Mesenchymal stem cell (in vitro differentiated cells and primary cell): ENCODE results near the gene HSP90AB1.

ENCODE experiments used
- DNase-seq: peaks from one replicate; pipeline ENCODE4 v3.0.0-alpha.2; 2013
- H2AFZ ChIP-seq: one replicate; pipeline ENCODE4 v1.6.1; 2013; ENCODE audit warnings: low read depth, mild to moderate bottlenecking, control low read depth, inconsistent platforms, low read length, moderate library complexity
- H2AK5ac ChIP-seq: 2 replicates; pipeline ENCODE4 v1.6.1; 2013; ENCODE audit warnings: low read length, moderate library complexity, mild to moderate bottlenecking, inconsistent platforms; ENCODE audit not compliant: severe bottlenecking
- H2BK120ac ChIP-seq: one replicate; pipeline ENCODE4 v1.6.1; 2013; ENCODE audit warnings: low read depth, mild to moderate bottlenecking, inconsistent platforms, low read length, moderate library complexity
- H2BK12ac ChIP-seq, 2 experiments: one replicate each; pipeline ENCODE4 v1.6.1; 2013; ENCODE audit warnings: inconsistent platforms in 2 of 2, low read length in 2 of 2, mild to moderate bottlenecking in 2 of 2, moderate library complexity in 2 of 2, control low read depth in 1 of 2
- H2BK15ac ChIP-seq: one replicate; pipeline ENCODE4 v1.6.1; 2013; ENCODE audit warnings: mild to moderate bottlenecking, low read depth, inconsistent platforms; ENCODE audit not compliant: poor library complexity, severe bottlenecking
- H2BK5ac ChIP-seq: 2 replicates; pipeline ENCODE4 v1.6.1; 2013; ENCODE audit warnings: low read depth, mild to moderate bottlenecking, low read length, control low read depth, inconsistent platforms; ENCODE audit not compliant: poor library complexity, severe bottlenecking
- H3K14ac ChIP-seq, 2 experiments: one replicate each; pipeline ENCODE4 v1.6.1; 2013; ENCODE audit warnings: inconsistent platforms in 2 of 2, low read length in 2 of 2, control low read depth in 1 of 2, mild to moderate bottlenecking in 1 of 2, moderate library complexity in 1 of 2
- H3K18ac ChIP-seq, 2 experiments: one replicate each; pipeline ENCODE4 v1.6.1; 2013; ENCODE audit warnings: inconsistent platforms in 2 of 2, low read length in 2 of 2, control low read depth in 1 of 2, low read depth in 1 of 2, mild to moderate bottlenecking in 1 of 2
- H3K23ac ChIP-seq, 2 experiments: one replicate each; pipeline ENCODE4 v1.6.1; 2013; ENCODE audit warnings: inconsistent platforms in 2 of 2, low read length in 2 of 2, mild to moderate bottlenecking in 2 of 2, moderate library complexity in 2 of 2, control low read depth in 1 of 2
- H3K27ac ChIP-seq: 2 replicates; pipeline ENCODE4 v1.5.1; 2013; ENCODE audit warnings: mild to moderate bottlenecking, moderate library complexity, low read length, control low read depth, inconsistent platforms; ENCODE audit not compliant: poor library complexity, severe bottlenecking
- H3K27me3 ChIP-seq, 2 experiments: 2 replicates each; pipeline versions ENCODE4 v1.6.1 to v1.7.0; 2013; ENCODE audit warnings: low read length in 2 of 2, mild to moderate bottlenecking in 2 of 2, moderate library complexity in 2 of 2, control low read depth in 1 of 2, inconsistent platforms in 1 of 2; ENCODE audit not compliant: control insufficient read depth in 1 of 2, insufficient read depth in 1 of 2
- H3K36me3 ChIP-seq, 2 experiments: 2 replicates each; pipeline versions ENCODE4 v1.6.1 to v1.7.0; 2013; ENCODE audit warnings: low read length in 2 of 2, control low read depth in 1 of 2, inconsistent platforms in 1 of 2, low read depth in 1 of 2, mild to moderate bottlenecking in 1 of 2; ENCODE audit not compliant: insufficient read depth in 2 of 2, control insufficient read depth in 1 of 2
- H3K4ac ChIP-seq, 2 experiments: one replicate each; pipeline ENCODE4 v1.6.1; 2013; ENCODE audit warnings: inconsistent platforms in 2 of 2, low read length in 2 of 2, mild to moderate bottlenecking in 2 of 2, moderate library complexity in 2 of 2, control low read depth in 1 of 2, low read depth in 1 of 2
- H3K4me1 ChIP-seq: 2 replicates; pipeline ENCODE4 v1.6.1; 2013; ENCODE audit warnings: low read depth, low read length, control low read depth; ENCODE audit not compliant: control insufficient read depth, insufficient read depth
- H3K4me2 ChIP-seq: 2 replicates; pipeline ENCODE4 v1.6.1; 2013; ENCODE audit warnings: low read length, mild to moderate bottlenecking, inconsistent platforms; ENCODE audit not compliant: poor library complexity, severe bottlenecking
- H3K4me3 ChIP-seq, 2 experiments: 2 replicates each; pipeline versions ENCODE4 v1.5.1 to v1.7.0; 2013; ENCODE audit warnings: low read length in 2 of 2, mild to moderate bottlenecking in 2 of 2, control low read depth in 1 of 2, low read depth in 1 of 2; ENCODE audit not compliant: insufficient read depth in 1 of 2
- H3K79me1 ChIP-seq: replicated peaks from 2 replicates; pipeline ENCODE4 v1.6.1; 2013; ENCODE audit warnings: mild to moderate bottlenecking, control low read depth, low read length, inconsistent platforms; ENCODE audit not compliant: poor library complexity, severe bottlenecking
- H3K9ac ChIP-seq: 2 replicates; pipeline ENCODE4 v1.7.0; 2013; ENCODE audit warnings: mild to moderate bottlenecking, low read length, moderate library complexity
- H3K9me3 ChIP-seq: 2 replicates; pipeline ENCODE4 v1.7.0; 2013; ENCODE audit warnings: mild to moderate bottlenecking, low read length; ENCODE audit not compliant: control insufficient read depth
- H4K8ac ChIP-seq: one replicate; pipeline ENCODE4 v1.6.1; 2013; ENCODE audit warnings: inconsistent platforms, mild to moderate bottlenecking, low read length, moderate library complexity
- H4K91ac ChIP-seq: one replicate; pipeline ENCODE4 v1.6.1; 2013; ENCODE audit warnings: mild to moderate bottlenecking, low read length, inconsistent platforms
- WGBS: methylation state at CpG from one replicate; pipeline ENCODE4 v1.1.7; 2013; ENCODE audit warnings: mixed read lengths; 5-methylcytosine and 5-hydroxymethylcytosine counted together

HSP90AB1 gene

GRCh38 chr6:44285552-44286284 lies 38.8 kb downstream of the HSP90AB1 start:
- Histone ChIP-seq H3K36me3 (no peaks in the 10 kb centered on the region), H2AFZ (no peak overlapping the region), H4K8ac (no peak overlapping the region), H3K14ac (no peak overlapping the region), H3K4me3 (no peak overlapping the region), H2BK5ac (no peak overlapping the region), H3K9me3 (no peaks in the 10 kb centered on the region), H3K9ac (no peak overlapping the region), H2BK12ac (no peak overlapping the region), H3K18ac (no peak overlapping the region), H3K4ac (no peak overlapping the region), H2AK5ac (no peak overlapping the region), H4K91ac (no peak overlapping the region), H3K27me3 (peaks cover 66 to 89% of the 10 kb centered on the region in 2 experiments), H3K23ac (no peak overlapping the region), H3K79me1 (no peaks in the 10 kb centered on the region), H3K27ac (no peak overlapping the region), H2BK120ac (no peak overlapping the region), H2BK15ac (no peak overlapping the region), H3K4me1 (no peaks in the 10 kb centered on the region), H3K4me2 (no peak overlapping the region)
- 80% methylated on average over 25 of the region's 25 CpGs for WGBS
- peak; percentile 40 for DNase-seq

GRCh38 chr6:44286285-44286565 lies 39.3 kb downstream of the HSP90AB1 start:
- Histone ChIP-seq H2AFZ (no peak overlapping the region), H3K27me3 (peaks cover 66 to 89% of the 10 kb centered on the region in 2 experiments), H2BK120ac (no peak overlapping the region), H3K27ac (no peak overlapping the region), H3K4me2 (no peak overlapping the region), H2AK5ac (no peak overlapping the region), H3K9me3 (no peaks in the 10 kb centered on the region), H2BK12ac (no peak overlapping the region), H3K4ac (no peak overlapping the region), H3K4me3 (no peak overlapping the region), H2BK5ac (no peak overlapping the region), H3K18ac (no peak overlapping the region), H3K4me1 (no peaks in the 10 kb centered on the region), H4K8ac (no peak overlapping the region), H3K9ac (no peak overlapping the region), H3K23ac (no peak overlapping the region), H3K36me3 (no peaks in the 10 kb centered on the region), H4K91ac (no peak overlapping the region), H3K79me1 (no peaks in the 10 kb centered on the region), H3K14ac (no peak overlapping the region), H2BK15ac (no peak overlapping the region)
- 91% methylated on average over 12 of the region's 12 CpGs for WGBS
- no peak for DNase-seq

- 22% methylated on average over 2 of the region's 2 CpGs for WGBS
- Histone ChIP-seq H3K27ac (no peak overlapping the region), H3K18ac (no peak overlapping the region)
Measured at GRCh38 chr6:44286747-44287146, 39.8 kb downstream of the HSP90AB1 start.

GRCh38 chr6:44289726-44290260 lies 42.9 kb downstream of the HSP90AB1 start:
- H2BK5ac ChIP-seq, result no peak overlapping the region
- no peaks in the 10 kb centered on the region for H3K79me1 ChIP-seq
- no peak overlapping the region for H3K23ac ChIP-seq
- H2BK15ac ChIP-seq, result no peak overlapping the region
- H4K8ac ChIP-seq, result no peak overlapping the region
- peaks cover 57 to 93% of the 10 kb centered on the region in 2 experiments for H3K27me3 ChIP-seq
- DNase-seq, result no peak
- no peak overlapping the region for H2AFZ ChIP-seq
- no peak overlapping the region for H3K4ac ChIP-seq
- no peak overlapping the region for H3K4me3 ChIP-seq
- no peak overlapping the region for H3K27ac ChIP-seq
- no peaks in the 10 kb centered on the region for H3K36me3 ChIP-seq
- no peak overlapping the region for H2BK120ac ChIP-seq
- no peak overlapping the region for H3K4me2 ChIP-seq
- no peaks in the 10 kb centered on the region for H3K9me3 ChIP-seq
- H3K18ac ChIP-seq, result no peak overlapping the region
- no peak overlapping the region for H2AK5ac ChIP-seq
- no peak overlapping the region for H3K9ac ChIP-seq
- H3K4me1 ChIP-seq, result no peaks in the 10 kb centered on the region
- no peak overlapping the region for H3K14ac ChIP-seq
- 58% methylated on average over 7 of the region's 7 CpGs for WGBS
- H2BK12ac ChIP-seq, result no peak overlapping the region
- no peak overlapping the region for H4K91ac ChIP-seq

More at GRCh38 chr6:44286747-44287146, 39.8 kb downstream of the HSP90AB1 start:
- Histone ChIP-seq H3K4ac (no peak overlapping the region), H2AK5ac (no peak overlapping the region), H2AFZ (no peak overlapping the region), H3K23ac (no peak overlapping the region), H3K4me2 (no peak overlapping the region), H3K4me3 (no peak overlapping the region), H4K91ac (no peak overlapping the region), H2BK15ac (no peak overlapping the region), H3K9me3 (no peaks in the 10 kb centered on the region), H3K27me3 (peaks cover 71 to 91% of the 10 kb centered on the region in 2 experiments), H3K14ac (no peak overlapping the region), H3K9ac (no peak overlapping the region), H3K36me3 (no peaks in the 10 kb centered on the region), H2BK5ac (no peak overlapping the region), H4K8ac (no peak overlapping the region), H3K79me1 (no peaks in the 10 kb centered on the region), H3K4me1 (no peaks in the 10 kb centered on the region), H2BK120ac (no peak overlapping the region), H2BK12ac (no peak overlapping the region)
- no peak for DNase-seq
